ENCODE data around the gene RBM38. TPM values are rescaled to one million over a fixed set of nuclear protein-coding genes. Genes with fewer than 3 reads are reported as not detected.

The RBM38 gene
- polyA plus RNA-seq, 2 of the 4 experiments (the other 2 are of a cell fraction) = 6.6 to 14.2 TPM

GRCh38 chr20:57388953-57389694 is 2.1 kb upstream of the RBM38 start:
- no peaks in the 10 kb centered on the region for H3K9me3 ChIP-seq
- DNase-seq (ENCODE audit: low read depth in 1 of 2, low spot score in 1 of 2) (no peak), ATAC-seq (no peak), FAIRE-seq (no peak)
- TF ChIP-seq NPAS2 (CRISPR knock-in tag; IDR thresholded peaks at IDR 0.05; ENCODE audit: borderline replicate concordance) (no peak), CBX2 (IDR thresholded peaks at IDR 0.05; ENCODE audit: borderline replicate concordance, low read depth) (no peak), CTCF (IDR thresholded peaks at IDR 0.05) (0 out of 3 replicates have a peak, but pooled peaks have one; percentile 6), KDM1A (IDR thresholded peaks at IDR 0.05; ENCODE audit: low read depth) (no peak)
- peaks cover 9% of the 10 kb centered on the region for H3K4me1 ChIP-seq
- peak overlapping the region in 1 of 2 experiments; percentile 96; a peak in 3 of 6 replicates for H3K27ac ChIP-seq
- no peak overlapping the region for H3K4me2 ChIP-seq
- WGBS (ENCODE audit: missing lambda C conversion rate) = 78% methylated on average over 35 of the region's 57 CpGs
- CTCF ChIA-PET = interaction anchor here (1.2 to 2.4 kb wide), 6 partner anchors 7 to 110 kb away, joined by 3 to 16 read pairs (median 7); no protein-coding TSS in a partner anchor
- POLR2A ChIA-PET = no interaction called here
- no peak overlapping the region for H3K4me3 ChIP-seq

GRCh38 chr20:57389695-57390603 is 1.2 kb upstream of the RBM38 start:
- Histone ChIP-seq H3K27ac (peak overlapping the region; percentile 80 to 96; a peak in 5 of 6 replicates), H3K4me2 (no peak overlapping the region), H3K4me1 (peaks cover 9% of the 10 kb centered on the region), H3K9me3 (no peaks in the 10 kb centered on the region), H3K4me3 (no peak overlapping the region)
- ATAC-seq (no peak), DNase-seq (ENCODE audit: low read depth in 1 of 2, low spot score in 1 of 2) (no peak), FAIRE-seq (no peak)
- TF ChIP-seq FOSB (CRISPR knock-in tag; IDR thresholded peaks at IDR 0.05) = no peak
- no peak for TF ChIP-seq PBX3 (IDR thresholded peaks at IDR 0.05)
- no peak for TF ChIP-seq USF2 (IDR thresholded peaks at IDR 0.05)
- no peak for TF ChIP-seq NPAS2 (CRISPR knock-in tag; IDR thresholded peaks at IDR 0.05; ENCODE audit: borderline replicate concordance)
- TF ChIP-seq E2F6 (IDR thresholded peaks at IDR 0.05; ENCODE audit: borderline replicate concordance, low read depth) = no peak
- CTCF ChIA-PET = interaction anchor here (1.1 to 2.4 kb wide), 6 partner anchors 8 to 109 kb away, joined by 3 to 16 read pairs (median 6); no protein-coding TSS in a partner anchor
- 95% methylated on average over 33 of the region's 52 CpGs for WGBS (ENCODE audit: missing lambda C conversion rate)
- POLR2A ChIA-PET = no interaction called here

GRCh38 chr20:57391439-57392301 is 474 bp downstream of the RBM38 start:
- POLR2A ChIA-PET = interaction anchor here (0.8 to 1.4 kb wide), 2 partner anchors 12 to 82 kb away, joined by 3 to 4 read pairs; no protein-coding TSS in a partner anchor
- peak overlapping the region; percentile 78 for H3K4me2 ChIP-seq
- H3K9me3 ChIP-seq = no peaks in the 10 kb centered on the region
- CTCF ChIA-PET = interaction anchor here (0.7 to 5.8 kb wide), 8 partner anchors 10 to 66 kb away, joined by 3 to 37 read pairs (median 3); no protein-coding TSS in a partner anchor
- H3K27ac ChIP-seq = peak overlapping the region; percentile 73 to 96
- H3K4me3 ChIP-seq = peak overlapping the region; percentile 86
- DNase-seq (ENCODE audit: low read depth in 1 of 2, low spot score in 1 of 2) (peak in 1 of 2 experiments; percentile 31), ATAC-seq (peak in 1 of 2 experiments; percentile 35; a peak in 3 of 6 replicates), FAIRE-seq (no peak)
- TF ChIP-seq JUN (IDR thresholded peaks at IDR 0.05) (peak in 1 of 2 experiments; percentile 28; a peak in 1 of 5 replicates), POLR2A (IDR thresholded peaks at IDR 0.05; ENCODE audit: low read length) (peak; percentile 68; the same call in 1 of the 2 replicates), RNF2 (IDR thresholded peaks at IDR 0.05; ENCODE audit: borderline replicate concordance, low read depth) (no peak)
- H3K4me1 ChIP-seq = peaks cover 9% of the 10 kb centered on the region
- WGBS (ENCODE audit: missing lambda C conversion rate) = 15% methylated on average over 11 of the region's 98 CpGs
